Activated CD4-positive, CD25-positive, alpha-beta regulatory T cell treated with anti-CD3 and anti-CD28 coated beads, Interleukin-2, amount 50 U/mL, for 72 hours (primary cell): ENCODE data around the gene NFATC4.
"Not testable (repeated sequence)": the region's sequence is repeated elsewhere in the genome, so short reads cannot be mapped to it uniquely, and the experiment has no call there.

Experiments used
- DNase-seq: peaks from one replicate; pipeline ENCODE4 v3.0.0; 2021

NFATC4 gene

DNA sequence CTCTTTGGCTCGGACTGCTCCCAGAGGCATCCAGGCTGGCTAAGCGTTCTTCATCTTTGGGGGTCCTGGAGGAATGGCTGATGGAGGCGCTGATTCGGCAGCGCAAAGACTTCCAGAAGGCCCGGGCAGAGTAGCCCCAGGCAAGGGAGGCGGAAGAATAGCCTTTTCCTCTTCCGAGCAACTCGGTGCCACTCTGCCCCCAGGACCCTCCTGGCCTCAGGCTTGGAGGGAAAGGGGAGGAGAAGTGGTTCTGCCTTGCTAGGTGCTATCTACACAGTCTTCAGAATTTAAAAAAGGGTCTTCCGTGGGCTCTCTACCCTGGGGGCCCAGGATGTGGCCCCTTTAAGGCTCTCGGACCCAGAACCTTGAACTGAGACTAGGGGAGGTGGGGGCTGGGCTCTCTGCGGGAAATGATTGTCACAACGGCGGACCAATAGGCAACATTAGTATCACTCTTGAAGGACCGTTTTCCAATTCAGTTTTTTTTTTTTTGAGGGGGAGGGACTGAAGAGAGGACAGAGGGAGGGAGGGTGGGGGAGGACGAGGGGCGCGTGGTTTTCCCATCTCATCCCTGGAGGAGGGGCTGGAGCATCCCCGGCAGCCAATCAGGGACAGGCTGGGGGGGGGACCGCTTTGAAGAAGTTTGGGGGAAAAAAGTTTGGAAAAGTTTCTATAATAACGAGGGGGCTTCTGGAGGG, at the start of gene NFATC4:
NFATC4 (plus strand) TSS at position 671 of the 698 bp plus-strand sequence. CDS start 157 bp downstream, outside the sequence.
- DNase-seq = no peak

DNA sequence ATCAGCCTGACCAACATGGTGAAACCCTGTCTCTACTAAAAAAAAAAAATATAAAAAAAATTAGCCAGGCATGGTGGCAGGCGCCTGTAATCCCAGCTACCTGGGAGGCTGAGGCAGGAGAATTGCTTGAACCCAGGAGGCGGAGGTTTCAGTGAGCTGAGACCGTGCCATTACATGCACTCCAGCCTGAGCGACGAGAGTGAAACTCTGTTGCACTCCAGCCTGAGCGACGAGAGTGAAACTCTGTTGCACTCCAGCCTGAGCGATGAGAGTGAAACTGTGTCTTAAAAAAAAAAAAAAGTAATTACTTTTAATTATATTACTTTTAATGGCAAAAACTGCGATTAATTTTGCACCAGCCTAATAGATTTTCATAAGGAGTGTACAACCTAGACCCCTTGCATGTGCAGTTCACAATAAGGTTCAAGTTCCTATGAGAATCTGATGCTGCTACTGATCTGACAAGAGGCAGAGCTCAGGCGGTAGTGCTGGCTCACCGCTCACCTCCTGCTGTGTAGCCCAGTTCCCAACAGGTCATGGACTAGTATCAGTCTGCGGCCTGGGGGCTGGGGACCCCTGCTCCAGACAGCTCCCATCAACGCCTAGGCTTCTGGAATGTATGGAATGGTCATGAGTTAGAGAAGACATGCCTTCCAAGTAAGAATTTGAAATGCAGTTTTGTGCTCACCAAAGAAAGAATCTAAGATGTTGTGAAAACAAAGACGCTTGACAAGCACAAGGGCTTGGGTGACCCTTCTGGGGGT, 46.6 kb upstream of the NFATC4 start:
- DNase-seq = no peak

DNA sequence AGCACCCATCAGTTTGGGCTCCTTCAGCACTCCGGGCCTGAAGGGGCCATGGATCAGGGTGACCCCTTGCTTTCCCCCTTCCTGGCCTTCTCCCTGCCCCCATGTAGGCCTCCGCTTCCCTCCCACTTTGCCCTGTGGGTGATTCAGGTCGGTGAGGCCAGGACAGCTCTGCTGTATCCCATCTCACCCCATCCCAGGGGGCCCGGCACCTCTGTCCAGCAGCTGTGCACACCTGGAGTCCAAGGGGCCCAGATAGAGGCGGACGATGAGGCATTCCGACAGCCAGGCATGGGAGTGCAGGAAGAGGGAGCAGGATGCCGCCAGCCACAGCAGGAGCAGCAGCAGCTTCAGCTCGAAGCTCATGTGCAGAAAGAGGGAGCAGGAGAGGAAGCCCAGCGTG, 45.3 kb upstream of the NFATC4 start:
- no peak for DNase-seq

DNA sequence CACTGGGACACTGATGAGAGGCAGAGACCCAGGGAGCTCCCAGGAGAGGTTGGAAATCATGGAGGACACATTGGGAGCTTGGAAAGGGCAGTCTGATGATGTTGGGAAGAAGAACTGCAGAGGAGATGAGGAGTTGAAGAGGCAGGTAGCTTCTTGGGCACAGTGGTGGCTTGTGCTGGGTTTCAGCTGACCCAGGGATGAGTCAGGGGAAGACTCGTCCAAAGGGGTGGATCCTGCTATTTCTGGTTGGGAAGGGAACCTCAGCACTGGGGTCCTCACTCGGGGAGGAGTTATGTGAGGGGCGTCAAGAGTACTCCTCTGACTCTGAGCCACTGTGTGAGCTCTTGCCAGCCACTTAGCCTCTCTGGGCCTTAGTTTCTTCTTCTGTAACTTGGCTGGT, 44.6 kb upstream of the NFATC4 start:
- no peak for DNase-seq

DNA sequence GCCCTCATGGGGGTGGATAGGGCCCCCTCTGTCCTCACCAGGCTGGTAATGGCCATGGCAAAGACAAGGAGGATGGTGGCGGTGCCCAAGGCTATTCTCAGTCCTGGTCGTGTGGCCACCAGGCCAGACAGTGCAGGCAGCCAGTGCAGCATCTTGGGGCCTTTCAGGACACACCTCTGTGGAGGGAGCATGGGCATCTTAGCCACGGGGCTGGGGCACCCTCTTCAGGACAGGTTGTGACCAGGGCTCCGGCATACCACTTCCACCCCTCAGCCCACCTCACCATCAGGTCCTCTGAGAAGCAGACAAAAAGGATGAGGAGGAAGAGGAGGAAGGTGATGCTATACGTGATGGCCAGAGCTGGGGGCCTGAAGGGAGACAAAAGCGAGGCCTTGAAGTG, 44.0 kb upstream of the NFATC4 start:
- no peak for DNase-seq

DNA sequence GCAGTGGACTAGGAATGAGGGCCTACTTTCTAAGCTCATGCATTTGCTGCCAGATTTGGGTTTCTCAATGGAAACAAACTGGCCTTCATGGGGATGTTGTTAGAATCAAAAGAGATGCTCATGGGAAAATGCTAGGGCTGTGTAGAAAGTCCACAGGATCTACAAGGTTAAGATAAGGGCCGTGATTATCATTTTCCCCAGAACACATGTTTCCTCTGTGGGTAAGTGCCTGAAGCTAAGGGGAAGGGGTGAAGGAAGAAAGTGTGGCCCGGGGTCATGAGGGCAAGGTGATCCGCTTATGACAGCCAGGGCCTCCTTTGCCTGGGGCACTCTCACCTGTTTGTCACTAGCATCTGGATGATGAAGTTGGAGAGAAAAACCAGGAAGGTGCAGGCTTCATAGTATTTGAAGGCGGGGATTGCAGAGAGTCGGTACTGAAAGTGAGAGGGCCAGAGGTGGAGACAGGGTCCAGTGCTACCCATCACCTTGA, 42.9 kb upstream of the NFATC4 start:
- DNase-seq = no peak

DNA sequence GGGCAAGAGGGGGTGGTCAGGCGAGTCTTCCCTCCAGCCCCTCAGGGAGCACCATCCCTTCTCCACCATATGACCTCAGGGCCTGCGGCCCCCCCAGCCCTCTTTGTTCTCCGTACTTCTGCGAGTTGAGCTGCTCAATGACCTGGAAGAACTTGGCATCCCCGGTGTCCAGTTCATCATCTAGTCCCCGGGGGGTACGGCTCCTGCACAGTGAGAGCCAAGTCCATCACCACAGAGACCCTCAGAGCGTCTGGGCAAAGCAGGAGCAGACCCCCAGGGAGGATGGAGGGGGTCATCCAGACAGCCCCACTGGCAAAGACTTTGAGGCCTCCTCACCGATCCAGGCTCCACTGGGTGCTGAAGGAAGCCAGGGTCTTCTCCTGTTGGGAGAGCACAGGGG, 42.0 kb upstream of the NFATC4 start:
- DNase-seq = no peak

DNA sequence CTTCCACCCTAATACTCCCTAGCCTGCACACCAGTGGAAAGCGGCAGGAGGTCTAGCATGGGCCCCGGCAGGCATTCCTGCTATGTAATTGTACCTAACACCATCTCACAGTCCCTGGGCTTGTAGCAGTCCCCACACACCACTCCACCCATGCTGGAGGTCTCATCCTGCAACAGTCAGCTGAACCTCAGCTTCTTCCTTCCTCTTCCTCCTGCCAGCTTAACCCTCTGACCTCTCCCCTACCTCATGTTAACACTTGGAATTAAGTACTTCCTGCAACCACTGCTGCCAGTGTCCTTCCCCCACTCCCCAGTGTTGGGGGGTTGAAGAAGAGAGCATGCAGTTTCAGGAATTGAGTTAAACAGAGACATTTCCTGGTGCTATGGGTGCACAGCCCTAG, 40.7 kb upstream of the NFATC4 start:
- no peak for DNase-seq

DNA sequence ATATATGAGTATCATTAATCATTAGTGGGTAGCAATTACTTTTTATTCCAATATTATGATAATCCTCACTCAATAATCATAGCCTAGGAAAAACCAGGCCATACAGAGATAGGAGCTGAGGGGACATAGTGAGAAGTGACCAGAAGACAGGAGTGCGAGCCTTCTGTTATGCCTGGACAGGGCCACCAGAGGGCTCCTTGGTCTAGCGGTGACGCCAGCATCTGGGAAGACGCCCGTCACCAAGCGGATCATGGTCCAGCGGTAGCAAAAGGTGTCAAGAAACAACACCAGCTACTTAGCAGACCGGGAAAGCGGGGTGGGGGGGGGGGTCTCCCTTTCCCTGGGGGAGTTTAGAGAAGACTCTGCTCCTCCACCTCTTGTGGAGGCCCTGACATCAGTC, 40.1 kb upstream of the NFATC4 start:
- DNase-seq = not testable (repeated sequence)

DNA sequence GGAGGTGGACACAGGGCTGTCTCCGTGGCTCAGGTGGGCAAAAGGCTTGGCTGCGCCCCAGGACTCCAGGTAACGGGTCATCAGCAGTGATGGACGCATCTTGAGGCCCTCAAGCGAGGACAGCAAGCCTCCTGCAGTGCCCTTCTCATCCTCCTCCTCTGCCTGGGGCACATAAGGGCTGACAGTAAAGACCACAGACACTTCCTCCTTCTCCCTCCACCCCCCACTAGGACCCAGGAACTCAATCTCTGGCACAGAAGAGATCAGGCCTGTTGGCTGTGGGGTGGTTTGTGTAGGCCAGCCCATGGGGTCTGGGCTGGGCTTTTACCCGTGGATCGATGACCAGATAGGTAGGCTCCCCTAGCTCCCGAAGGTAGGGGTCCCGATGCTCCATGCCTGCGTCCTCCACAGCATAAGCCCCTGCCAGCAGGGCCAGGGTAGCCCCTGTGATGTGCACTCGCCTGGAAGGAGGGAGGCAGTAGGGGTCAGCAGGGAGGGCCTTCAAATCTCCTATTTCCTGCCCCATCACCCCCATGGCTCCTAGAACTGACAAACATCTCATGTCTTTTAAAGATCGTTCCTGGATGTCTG, 38.8 kb upstream of the NFATC4 start:
- DNase-seq = no peak

DNA sequence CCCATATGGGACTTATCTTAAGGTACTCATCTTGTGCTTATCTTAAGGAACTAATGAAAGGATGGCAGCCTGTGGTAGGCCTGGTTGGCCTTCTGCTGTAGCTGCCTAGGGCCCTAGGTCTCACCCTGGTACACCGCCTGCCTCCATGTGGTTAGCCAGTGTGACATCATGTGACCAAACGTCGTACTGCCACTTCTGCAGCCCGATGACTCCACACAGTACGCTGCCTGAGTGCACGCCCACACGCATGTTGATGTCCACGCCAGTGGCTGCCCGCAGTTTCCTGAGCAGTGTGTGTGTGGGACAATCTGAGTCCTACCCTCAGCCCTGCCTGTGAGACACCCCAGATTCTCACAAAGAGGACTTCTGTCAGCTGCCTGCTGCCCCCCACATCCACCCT, 38.2 kb upstream of the NFATC4 start:
- peak; percentile 48 for DNase-seq

DNA sequence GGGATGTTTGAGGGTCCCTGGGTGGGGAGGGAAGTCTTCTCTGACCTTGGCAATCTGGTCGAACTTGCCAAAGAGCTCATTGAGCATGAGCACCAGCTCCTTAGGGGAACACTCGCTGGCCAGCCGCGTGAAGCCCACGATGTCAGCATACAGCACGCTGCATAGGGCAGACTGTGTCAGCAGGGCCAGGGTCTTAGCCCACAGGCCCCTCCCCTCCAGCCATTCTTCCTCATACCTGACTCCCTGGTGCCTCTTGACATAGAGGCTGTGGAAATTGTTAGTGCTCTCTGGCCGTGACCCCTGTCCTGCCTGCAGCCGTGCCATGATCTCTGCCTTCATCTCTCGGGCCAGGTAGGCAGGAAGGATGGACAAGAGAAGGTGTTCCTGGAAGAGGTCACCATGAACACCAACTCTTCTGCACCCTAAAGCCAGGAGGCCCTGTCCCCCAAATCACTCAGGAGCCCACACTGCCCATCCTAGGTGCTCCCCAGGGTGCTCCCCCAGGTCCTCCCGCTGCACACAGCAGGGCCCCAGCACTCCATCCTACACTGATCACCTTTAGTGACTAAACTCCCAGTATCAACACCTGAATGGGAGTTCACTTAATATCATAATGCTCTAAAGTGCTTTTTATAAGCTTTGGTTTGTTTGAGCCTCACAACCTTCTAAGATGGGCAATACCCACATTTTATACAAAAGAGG, 36.9 kb upstream of the NFATC4 start:
- DNase-seq = no peak

DNA sequence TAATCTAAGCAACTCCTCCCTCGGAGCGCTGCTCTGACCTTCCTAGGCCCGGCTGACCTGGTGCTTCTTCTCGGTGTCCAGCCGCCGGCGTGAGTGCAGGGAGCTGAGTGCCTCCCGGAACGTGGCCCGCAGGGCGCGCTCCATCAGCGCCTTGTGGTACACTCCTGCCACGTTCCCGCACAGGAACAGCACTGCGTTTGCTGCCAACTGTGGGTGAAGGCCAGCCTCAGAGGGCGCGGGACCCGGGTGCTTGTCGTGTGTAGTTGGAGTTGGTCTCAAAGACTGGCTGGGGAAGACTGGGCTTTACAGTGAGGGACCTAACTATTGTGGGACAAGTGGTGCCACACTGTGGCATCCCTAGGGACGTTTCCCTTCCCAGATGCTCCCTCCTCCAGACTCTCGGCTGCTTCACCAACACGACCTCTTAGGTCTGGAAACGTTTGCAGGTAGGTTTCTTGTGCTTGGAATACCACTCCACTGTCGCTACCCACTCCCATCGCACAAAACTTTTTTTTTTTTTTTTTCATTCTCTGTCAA, 36.2 kb upstream of the NFATC4 start:
- no peak for DNase-seq

DNA sequence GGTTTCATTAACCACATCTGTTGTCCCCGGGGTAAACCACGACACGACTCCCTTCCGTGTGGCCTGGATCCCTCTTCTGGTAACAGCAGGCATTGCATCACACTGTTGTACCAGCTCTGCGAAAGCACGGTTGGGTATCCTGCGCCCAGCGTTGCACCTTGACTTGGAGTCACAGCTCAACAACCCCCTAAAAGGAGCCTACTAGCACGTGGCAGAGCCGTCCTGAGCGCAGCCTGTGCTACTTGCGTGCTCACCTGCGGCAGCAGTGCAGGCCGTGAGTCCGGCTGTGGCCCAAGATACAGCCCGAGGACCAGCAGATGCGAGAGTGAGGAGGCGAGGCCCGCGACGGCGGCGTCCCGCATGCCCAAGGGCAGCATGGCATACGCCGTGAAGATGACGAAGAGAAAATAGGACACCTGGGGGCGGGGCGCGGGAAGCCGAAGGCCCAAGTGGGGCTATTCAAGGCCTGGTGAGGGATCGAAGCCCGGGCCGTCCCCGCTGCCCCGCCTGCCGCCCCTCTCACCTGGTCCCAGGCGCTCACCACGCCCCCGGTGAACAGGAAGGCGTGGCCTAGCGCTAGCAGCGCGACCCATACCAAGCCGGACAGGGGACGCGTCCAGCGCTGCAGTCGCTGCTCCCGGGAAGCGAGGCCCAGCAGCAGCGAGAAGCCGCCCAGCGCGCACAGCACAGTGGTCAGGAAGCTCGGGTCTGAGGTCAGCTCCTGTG, 35.6 kb upstream of the NFATC4 start:
- peak; percentile 73 for DNase-seq

DNA sequence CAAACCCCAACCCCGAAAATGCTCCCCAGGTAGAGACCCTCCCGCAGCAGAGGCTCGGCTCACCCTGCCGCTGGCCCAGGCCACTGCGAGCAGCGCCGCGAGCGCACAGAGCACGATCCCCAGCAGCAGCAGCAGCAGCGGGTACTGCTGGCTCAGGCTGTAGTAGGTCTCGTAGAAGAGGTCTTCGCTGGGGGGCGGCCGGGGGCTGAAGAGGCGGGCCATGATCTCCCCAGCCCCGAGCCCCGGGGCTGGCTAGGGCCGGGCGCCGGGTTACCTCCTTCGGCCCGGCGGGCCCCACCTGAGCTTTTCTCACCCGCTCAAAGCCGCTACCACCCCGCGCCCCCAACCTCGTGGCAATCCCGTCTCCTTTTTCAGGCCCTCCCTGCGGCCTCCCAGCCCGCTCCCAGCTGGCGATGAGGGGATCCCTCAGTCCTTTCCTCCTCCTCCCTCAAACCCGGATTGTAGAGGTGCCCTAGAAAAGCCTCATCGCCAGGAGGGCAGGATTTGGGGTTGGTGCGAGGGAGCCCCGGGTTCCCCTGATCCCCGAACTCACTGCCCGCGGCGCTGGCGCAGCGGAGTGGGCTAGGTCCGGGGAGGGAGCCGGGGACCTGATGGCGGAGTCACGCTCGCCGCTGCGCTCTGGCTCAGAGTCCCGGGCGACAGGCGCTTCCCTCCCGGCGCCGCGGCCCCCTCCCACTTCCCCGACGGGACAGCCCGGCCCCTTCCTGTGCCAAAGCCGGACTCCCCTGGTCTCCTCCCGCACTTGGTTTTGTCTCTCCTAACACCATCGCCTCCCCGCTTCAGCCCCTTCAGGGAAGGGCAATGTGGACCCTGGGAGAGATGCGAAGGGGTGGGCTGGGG, 33.3 kb upstream of the NFATC4 start, which contains the start of gene ADCY4:
ADCY4 (minus strand) TSS at position 641 of the 861 bp plus-strand sequence; CDS start at position 222, 419 bp downstream.
- no peak for DNase-seq

DNA sequence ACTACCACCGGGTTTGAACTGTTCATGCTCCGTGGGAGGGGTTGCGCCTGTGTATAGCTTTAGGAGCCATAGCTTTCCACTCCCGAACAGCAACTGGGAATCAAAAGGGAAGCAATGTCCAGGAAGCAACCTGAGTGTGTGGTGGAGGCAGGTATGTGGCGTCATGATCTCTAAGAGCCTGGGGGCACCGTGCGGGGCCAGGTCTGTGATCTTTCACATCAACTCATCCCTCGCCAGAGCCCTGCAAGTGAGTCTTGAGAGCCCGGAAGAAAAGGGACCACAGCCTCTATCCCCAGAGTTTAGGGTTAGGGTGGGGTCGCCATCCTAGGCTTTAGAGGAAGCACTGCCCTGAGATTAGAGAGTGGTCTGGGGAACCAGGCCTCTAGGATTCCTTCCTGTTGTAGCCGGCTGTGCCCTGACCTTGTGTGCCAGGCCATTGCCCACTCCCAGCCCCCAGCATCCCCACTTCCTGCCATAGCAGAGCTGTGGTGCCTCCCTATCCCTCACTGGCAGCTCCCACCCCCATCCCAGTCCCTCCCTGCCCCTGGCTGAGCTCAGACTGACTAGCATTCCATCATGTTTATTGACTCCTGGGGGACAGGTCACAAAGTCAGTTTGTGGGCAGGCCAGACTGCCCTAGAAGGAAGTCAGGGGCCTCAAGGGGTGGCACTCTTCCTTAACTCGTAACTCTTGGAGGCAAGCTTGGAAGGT, 32.4 kb upstream of the NFATC4 start:
- DNase-seq = no peak

DNA sequence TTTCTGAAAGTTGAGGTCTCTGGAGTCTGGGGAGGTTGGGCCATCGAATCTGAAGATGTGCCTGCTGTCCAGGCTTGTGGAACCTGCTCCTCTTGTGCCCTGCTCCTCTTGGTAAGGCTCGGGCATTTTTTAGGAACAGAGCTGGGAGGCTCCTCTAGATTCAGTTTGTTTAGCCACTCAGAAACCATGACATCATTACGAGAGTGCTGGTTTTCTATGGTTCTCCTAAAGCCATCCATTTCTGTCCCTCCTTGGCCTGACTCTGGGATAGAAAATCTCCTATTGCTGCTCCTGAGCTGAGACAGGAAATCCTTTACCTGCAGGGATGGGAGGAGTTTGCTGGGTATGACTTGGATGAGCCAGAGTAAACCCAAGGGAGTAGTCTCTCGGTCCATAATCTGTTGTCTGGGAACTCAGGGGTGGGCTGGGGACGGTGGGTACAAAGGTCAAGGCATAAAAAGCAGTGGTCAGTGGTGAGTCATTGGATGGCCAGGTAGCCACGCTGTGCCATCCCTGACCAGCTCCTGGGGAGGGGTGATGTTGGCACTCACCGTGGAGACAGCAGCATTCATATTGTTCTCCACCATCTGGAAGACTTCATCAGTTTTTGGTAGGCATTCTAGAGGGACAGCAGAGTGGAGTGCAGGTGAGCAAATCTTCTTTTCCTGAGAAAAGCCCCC, 30.7 kb upstream of the NFATC4 start:
- DNase-seq = no peak

DNA sequence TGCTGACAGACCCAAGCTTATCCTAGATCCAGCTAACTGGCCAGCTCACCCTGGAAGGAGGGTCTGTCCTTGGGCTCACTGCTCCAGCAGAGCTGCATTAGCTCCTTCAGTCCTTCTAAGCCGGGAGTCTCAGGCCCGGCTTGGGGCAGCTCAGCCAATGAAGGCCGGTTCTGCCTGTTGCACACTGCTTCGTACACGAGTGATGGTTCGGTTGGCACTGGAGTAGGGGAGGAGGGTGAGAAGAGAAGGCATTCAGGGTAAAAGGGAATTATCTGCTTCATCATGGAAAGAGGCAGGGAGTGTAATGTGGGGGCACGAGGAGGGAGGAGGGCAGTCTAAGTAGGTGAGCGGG, 30.2 kb upstream of the NFATC4 start:
- no peak for DNase-seq

DNA sequence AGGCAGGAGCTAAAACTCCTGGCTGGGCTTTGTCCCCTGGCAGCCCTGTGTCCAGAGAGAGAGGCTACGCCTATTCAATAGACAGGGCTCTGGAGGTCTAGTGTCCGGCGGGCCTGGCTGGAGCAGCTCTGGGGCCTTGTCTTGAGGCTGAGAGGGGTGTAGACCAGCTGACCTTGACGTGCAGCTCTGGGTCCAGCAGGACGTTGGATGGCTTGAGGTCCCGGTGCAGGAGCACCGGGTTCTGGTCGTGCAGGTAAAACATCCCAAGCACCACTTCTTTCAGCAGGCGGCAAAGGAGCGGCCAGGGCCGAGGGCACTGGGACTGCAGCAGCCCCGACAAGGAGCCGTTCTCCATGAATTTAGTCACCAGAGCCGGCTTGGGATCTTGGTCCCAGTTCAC, 29.1 kb upstream of the NFATC4 start:
- no peak for DNase-seq
